Keratinocyte (primary cell): ENCODE measurements around the gene SCAPER.

Experiments
- CTCF ChIP-seq, 3 experiments: IDR thresholded peaks in 1 of 3; conservative IDR thresholded peaks in 1 of 3; optimal IDR thresholded peaks in 1 of 3; 2 replicates in 2 of 3; 3 replicates in 1 of 3; pipeline versions ENCODE3 to v1.5.1; 2011; ENCODE audit warnings: low read length in 3 of 3, mild to moderate bottlenecking in 3 of 3, moderate library complexity in 2 of 3, control low read depth in 1 of 3, inconsistent platforms in 1 of 3; ENCODE audit not compliant: insufficient read depth in 2 of 3; ENCODE audit errors: extremely low read depth in 1 of 3
- EZH2 ChIP-seq: IDR thresholded peaks from one replicate; pipeline ENCODE4 v1.6.1; 2012; ENCODE audit warnings: inconsistent platforms, mild to moderate bottlenecking, low read length, moderate library complexity

GRCh38 chr15:76335307-76336253 is 569.6 kb downstream of the SCAPER start:
- TF ChIP-seq CTCF (optimal IDR thresholded peaks at IDR 0.05 in 1 of 3, IDR thresholded peaks at IDR 0.05 in 1 of 3, conservative IDR thresholded peaks at IDR 0.05 in 1 of 3; ENCODE audit: extremely low read depth in 1 of 3, insufficient read depth in 2 of 3, low read length in 3 of 3) (no peak), EZH2 (peak; percentile 68)
